OCI-LY1 (cell line): ENCODE results near the gene GALNT4.
A peak's percentile ranks its signal among the peaks of the same experiment; 100 is the strongest.

ENCODE experiments used
- CTCF ChIP-seq: fragments of 200-600 bp; sonication (generic), shearing (Covaris generic); IDR thresholded peaks from 2 replicates; pipeline ENCODE4 v1.5.1; 2017; ENCODE audit warnings: mild to moderate bottlenecking, antibody characterized with exemption, low read length, moderate library complexity, mixed read lengths
- EZH2 ChIP-seq: fragments of 200-600 bp; sonication (generic), shearing (Covaris generic); IDR thresholded peaks from 2 replicates; pipeline ENCODE4 v1.8.0; 2017; ENCODE audit warnings: borderline replicate concordance, mixed run types, mild to moderate bottlenecking, antibody characterized with exemption, low read length, moderate library complexity, mixed read lengths

- peak; percentile 90 for TF ChIP-seq CTCF
- no peak for TF ChIP-seq EZH2
These were observed 18.5 kb upstream of the GALNT4 start for GRCh38 chr12:89542912-89543592.
